ENCODE measurements around the gene KLHL33.

KLHL33 gene

DNA sequence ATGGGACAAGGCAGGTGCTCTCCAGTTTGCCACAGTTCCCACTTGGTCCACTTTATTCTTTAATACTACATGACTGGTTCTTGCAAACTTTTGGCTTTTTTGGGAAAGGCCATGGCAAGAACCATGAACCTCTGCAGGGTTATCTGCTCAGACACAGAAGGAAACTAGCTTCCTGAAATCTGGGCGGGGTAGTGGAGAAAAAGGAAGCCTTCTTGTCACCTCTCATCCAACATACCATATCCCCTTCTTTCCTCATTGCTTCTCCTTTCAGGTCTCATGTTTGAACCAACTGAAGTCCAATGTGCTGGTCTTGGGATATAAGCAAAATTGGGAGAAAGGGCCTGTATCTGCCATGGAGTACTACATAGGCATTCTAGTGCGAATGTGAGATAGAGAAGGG lies 5.5 kb upstream of the KLHL33 start:
- DNase-seq (no peak), ATAC-seq (ENCODE audit: insufficient read depth, low read depth) (no peak)
- Histone ChIP-seq H2AFZ (ENCODE audit: low read depth, low read length) (no peak overlapping the region), H3K9me3 (ENCODE audit: insufficient read depth, low read length, severe bottlenecking) (no peaks in the 10 kb centered on the region), H3K4me2 (ENCODE audit: insufficient read depth, low read length) (no peak overlapping the region), H3K36me3 (ENCODE audit: insufficient read depth, low read length) (peaks cover 9% of the 10 kb centered on the region), H3K9ac (ENCODE audit: low read depth, low read length) (no peak overlapping the region), H3K27me3 (ENCODE audit: insufficient read depth, low read length, poor library complexity) (no peaks in the 10 kb centered on the region), H3K4me3 (ENCODE audit: low read depth in 1 of 2, low read length in 2 of 2) (no peak overlapping the region), H3K79me2 (ENCODE audit: insufficient read depth, low read length) (no peaks in the 10 kb centered on the region), H3K4me1 (ENCODE audit: insufficient read depth, low read length) (peaks cover 2% of the 10 kb centered on the region; the same call in 1 of the 2 replicates), H4K20me1 (ENCODE audit: insufficient read depth, low read length) (no peaks in the 10 kb centered on the region), H3K27ac (ENCODE audit: low read length) (no peak overlapping the region)
- TF ChIP-seq, protein P1, sequence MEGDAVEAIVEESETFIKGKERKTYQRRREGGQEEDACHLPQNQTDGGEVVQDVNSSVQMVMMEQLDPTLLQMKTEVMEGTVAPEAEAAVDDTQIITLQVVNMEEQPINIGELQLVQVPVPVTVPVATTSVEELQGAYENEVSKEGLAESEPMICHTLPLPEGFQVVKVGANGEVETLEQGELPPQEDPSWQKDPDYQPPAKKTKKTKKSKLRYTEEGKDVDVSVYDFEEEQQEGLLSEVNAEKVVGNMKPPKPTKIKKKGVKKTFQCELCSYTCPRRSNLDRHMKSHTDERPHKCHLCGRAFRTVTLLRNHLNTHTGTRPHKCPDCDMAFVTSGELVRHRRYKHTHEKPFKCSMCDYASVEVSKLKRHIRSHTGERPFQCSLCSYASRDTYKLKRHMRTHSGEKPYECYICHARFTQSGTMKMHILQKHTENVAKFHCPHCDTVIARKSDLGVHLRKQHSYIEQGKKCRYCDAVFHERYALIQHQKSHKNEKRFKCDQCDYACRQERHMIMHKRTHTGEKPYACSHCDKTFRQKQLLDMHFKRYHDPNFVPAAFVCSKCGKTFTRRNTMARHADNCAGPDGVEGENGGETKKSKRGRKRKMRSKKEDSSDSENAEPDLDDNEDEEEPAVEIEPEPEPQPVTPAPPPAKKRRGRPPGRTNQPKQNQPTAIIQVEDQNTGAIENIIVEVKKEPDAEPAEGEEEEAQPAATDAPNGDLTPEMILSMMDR (IDR thresholded peaks at IDR 0.05; ENCODE audit: borderline replicate concordance, extremely low read depth, low read length, poor library complexity, severe bottlenecking) = no peak
- no peak for TF ChIP-seq EZH2 (IDR thresholded peaks at IDR 0.05; ENCODE audit: borderline replicate concordance, low read depth, low read length, severe bottlenecking)

DNA sequence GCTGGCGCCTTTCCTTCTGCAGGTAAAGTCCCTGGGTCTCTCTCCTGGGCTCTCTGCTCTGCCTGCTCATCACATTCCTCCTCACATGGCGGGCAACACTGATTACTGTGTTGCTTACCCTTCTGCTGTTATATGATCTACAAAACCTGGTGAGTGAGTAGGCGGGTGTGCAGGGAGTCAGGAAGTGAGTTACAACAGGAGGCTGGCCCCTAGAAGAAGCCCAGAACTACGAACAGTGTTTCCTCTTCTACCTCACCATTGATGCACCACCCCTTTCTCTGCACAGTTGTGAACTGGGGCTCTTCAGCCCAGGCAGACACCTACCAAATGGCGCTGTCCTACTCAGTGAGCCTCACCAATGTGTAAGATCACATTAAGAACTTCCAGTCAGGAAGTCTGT lies 4.9 kb upstream of the KLHL33 start:
- peak; percentile 48; the same call in 2 of the 3 replicates for ATAC-seq (ENCODE audit: insufficient read depth, low read depth)
- peak overlapping the region; percentile 36; the same call in 1 of the 2 replicates for H2AFZ ChIP-seq (ENCODE audit: low read depth, low read length)

DNA sequence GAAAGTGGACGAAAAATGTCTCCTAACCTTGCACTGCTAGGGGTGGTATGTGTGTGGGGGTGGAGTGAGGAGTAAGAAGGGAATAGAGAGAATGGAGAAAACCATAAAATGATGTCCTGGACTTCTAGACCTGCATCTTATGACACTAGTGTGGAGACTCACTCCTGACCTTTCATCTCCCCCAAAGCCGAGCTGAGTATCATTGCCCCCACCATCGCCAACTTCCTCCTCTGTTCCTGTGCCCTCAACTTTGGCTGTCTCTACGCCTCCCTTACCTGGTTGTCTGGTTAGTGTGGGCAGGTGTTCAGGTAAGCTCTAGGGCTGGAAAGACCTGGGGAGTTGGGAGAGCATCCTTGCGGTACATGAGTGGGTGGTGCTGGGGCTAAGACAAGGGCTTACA lies 4.5 kb upstream of the KLHL33 start:
- Histone ChIP-seq H2AFZ (ENCODE audit: low read depth, low read length) (no peak overlapping the region), H3K27me3 (ENCODE audit: insufficient read depth, low read length, poor library complexity) (no peaks in the 10 kb centered on the region), H3K9me3 (ENCODE audit: insufficient read depth, low read length, severe bottlenecking) (no peaks in the 10 kb centered on the region), H3K4me3 (ENCODE audit: low read depth in 1 of 2, low read length in 2 of 2) (no peak overlapping the region), H3K4me1 (ENCODE audit: insufficient read depth, low read length) (peaks cover 2% of the 10 kb centered on the region; the same call in 1 of the 2 replicates), H3K36me3 (ENCODE audit: insufficient read depth, low read length) (no peaks in the 10 kb centered on the region), H3K4me2 (ENCODE audit: insufficient read depth, low read length) (no peak overlapping the region), H3K27ac (ENCODE audit: low read length) (no peak overlapping the region), H3K79me2 (ENCODE audit: insufficient read depth, low read length) (no peaks in the 10 kb centered on the region), H4K20me1 (ENCODE audit: insufficient read depth, low read length) (no peaks in the 10 kb centered on the region), H3K9ac (ENCODE audit: low read depth, low read length) (no peak overlapping the region)
- no peak for TF ChIP-seq EZH2 (IDR thresholded peaks at IDR 0.05; ENCODE audit: borderline replicate concordance, low read depth, low read length, severe bottlenecking)
- no peak for DNase-seq
- no peak for ATAC-seq (ENCODE audit: insufficient read depth, low read depth)

More for the DNA sequence above, 4.9 kb upstream of the KLHL33 start:
- Histone ChIP-seq H3K4me1 (ENCODE audit: insufficient read depth, low read length) (peaks cover 2% of the 10 kb centered on the region; the same call in 1 of the 2 replicates), H3K4me2 (ENCODE audit: insufficient read depth, low read length) (no peak overlapping the region), H3K27ac (ENCODE audit: low read length) (no peak overlapping the region), H4K20me1 (ENCODE audit: insufficient read depth, low read length) (no peaks in the 10 kb centered on the region), H3K4me3 (ENCODE audit: low read depth in 1 of 2, low read length in 2 of 2) (no peak overlapping the region), H3K27me3 (ENCODE audit: insufficient read depth, low read length, poor library complexity) (no peaks in the 10 kb centered on the region), H3K79me2 (ENCODE audit: insufficient read depth, low read length) (no peaks in the 10 kb centered on the region), H3K9me3 (ENCODE audit: insufficient read depth, low read length, severe bottlenecking) (no peaks in the 10 kb centered on the region), H3K36me3 (ENCODE audit: insufficient read depth, low read length) (peaks cover 3% of the 10 kb centered on the region), H3K9ac (ENCODE audit: low read depth, low read length) (no peak overlapping the region)
- no peak for DNase-seq
- TF ChIP-seq EZH2 (IDR thresholded peaks at IDR 0.05; ENCODE audit: borderline replicate concordance, low read depth, low read length, severe bottlenecking) = no peak

DNA sequence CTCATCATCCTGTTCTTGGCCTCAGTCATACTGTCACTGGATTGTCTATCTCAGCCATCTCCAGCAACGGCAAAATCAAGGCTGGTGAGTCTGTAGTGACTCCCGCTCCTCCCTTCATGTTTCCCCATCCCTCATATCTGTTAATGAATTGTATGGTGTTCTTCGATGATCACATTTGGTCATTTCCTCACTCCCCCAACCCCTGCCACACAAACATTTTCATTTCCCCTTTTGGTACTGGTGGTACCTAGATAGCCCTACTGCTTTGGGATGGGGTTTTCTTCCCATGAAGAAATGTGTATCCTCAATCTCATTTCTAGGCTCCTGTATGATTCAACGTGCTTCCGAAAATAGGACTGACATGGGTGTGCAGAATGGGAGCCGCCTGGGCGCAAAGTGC lies 2.7 kb upstream of the KLHL33 start:
- TF ChIP-seq, protein P1 (IDR thresholded peaks at IDR 0.05; ENCODE audit: borderline replicate concordance, extremely low read depth, low read length, poor library complexity, severe bottlenecking) = no peak
- no peak for TF ChIP-seq EZH2 (IDR thresholded peaks at IDR 0.05; ENCODE audit: borderline replicate concordance, low read depth, low read length, severe bottlenecking)
- Histone ChIP-seq H3K4me3 (ENCODE audit: low read depth in 1 of 2, low read length in 2 of 2) (no peak overlapping the region), H3K79me2 (ENCODE audit: insufficient read depth, low read length) (no peaks in the 10 kb centered on the region), H4K20me1 (ENCODE audit: insufficient read depth, low read length) (no peaks in the 10 kb centered on the region), H3K4me2 (ENCODE audit: insufficient read depth, low read length) (no peak overlapping the region), H3K4me1 (ENCODE audit: insufficient read depth, low read length) (peaks cover 2% of the 10 kb centered on the region; the same call in 1 of the 2 replicates), H3K27me3 (ENCODE audit: insufficient read depth, low read length, poor library complexity) (no peaks in the 10 kb centered on the region), H2AFZ (ENCODE audit: low read depth, low read length) (no peak overlapping the region), H3K9ac (ENCODE audit: low read depth, low read length) (no peak overlapping the region), H3K36me3 (ENCODE audit: insufficient read depth, low read length) (no peaks in the 10 kb centered on the region), H3K27ac (ENCODE audit: low read length) (no peak overlapping the region), H3K9me3 (ENCODE audit: insufficient read depth, low read length, severe bottlenecking) (no peaks in the 10 kb centered on the region)
- DNase-seq = no peak
- no peak for ATAC-seq (ENCODE audit: insufficient read depth, low read depth)

Data from DND-41 (cell line).